MCF 10A (cell line): ENCODE results near the gene ATG2B. TPM values are rescaled to one million over a fixed set of nuclear protein-coding genes. Genes with fewer than 3 reads are reported as not detected.

Experiments used
- BruUV-seq: library from RNA; stranded (reverse); fragments of 400-500 nt; replicated peaks from 2 replicates; lab custom pipeline; 2021; lab: Mats Ljungman, UMichigan
- CTCF ChIA-PET: fragments of 300-600 bp; sonication (Branson Sonifier 250); formaldehyde crosslinking; extraction: SDS; loops from one replicate; lab custom pipeline; 2021; ENCODE audit warnings: antibody characterized with exemption, inconsistent platforms; lab: Yijun Ruan, JAX
- POLR2A ChIA-PET: fragments of 300-600, 350-650 bp; sonication (Branson Sonifier 250); formaldehyde crosslinking; extraction: SDS; loops from one replicate; lab custom pipeline; 2020; ENCODE audit warnings: antibody characterized with exemption, inconsistent platforms; lab: Yijun Ruan, JAX
- DNase-seq: peaks from one replicate; pipeline ENCODE4 v3.0.0-alpha.2; 2018; ENCODE audit not compliant: unreplicated experiment
- H3K27ac Mint-ChIP-seq: one replicate; pipeline ENCODE4 v1.8.0; 2022; ENCODE audit warnings: mild to moderate bottlenecking, low read depth, mixed read lengths; ENCODE audit not compliant: unreplicated experiment
- H3K27me3 Mint-ChIP-seq: one replicate; pipeline ENCODE4 v1.8.0; 2022; ENCODE audit warnings: mixed read lengths; ENCODE audit not compliant: insufficient read depth, unreplicated experiment
- H3K36me3 Mint-ChIP-seq: one replicate; pipeline ENCODE4 v1.8.0; 2022; ENCODE audit warnings: mild to moderate bottlenecking, moderate library complexity, mixed read lengths; ENCODE audit not compliant: insufficient read depth, unreplicated experiment
- H3K4me1 Mint-ChIP-seq: one replicate; pipeline ENCODE4 v1.8.0; 2022; ENCODE audit warnings: mixed read lengths; ENCODE audit not compliant: insufficient read depth, unreplicated experiment
- H3K4me3 Mint-ChIP-seq: one replicate; pipeline ENCODE4 v1.8.0; 2022; ENCODE audit warnings: mild to moderate bottlenecking, moderate library complexity, mixed read lengths; ENCODE audit not compliant: unreplicated experiment
- H3K9me3 Mint-ChIP-seq: one replicate; pipeline ENCODE4 v1.8.0; 2022; ENCODE audit warnings: mixed read lengths; ENCODE audit not compliant: unreplicated experiment
- CTCF ChIP-seq: fragments of 200-600 bp; IDR thresholded peaks from one replicate; pipeline ENCODE4 v1.8.0; 2022; ENCODE audit warnings: antibody characterized with exemption, mild to moderate bottlenecking; ENCODE audit not compliant: unreplicated experiment
- intact Hi-C: fragments of 100-400 bp; cut with micrococcal nuclease; formaldehyde crosslinking; loops from 2 replicates; pipeline ENCODE4 v1.14.1; 2022
- total RNA-seq: library from RNA; stranded (reverse); gene quantifications from 2 replicates; pipeline ENCODE4 v1.2.3, GENCODE V29; 2022

The ATG2B gene
- total RNA-seq, 1 experiment from 2014 or later = 20.5 TPM

GRCh38 chr14:96238676-96239265 lies 124.4 kb downstream of the ATG2B start:
- Mint-ChIP-seq H3K4me3 (no peak overlapping the region), H3K27ac (no peak overlapping the region), H3K27me3 (no peaks in the 10 kb centered on the region), H3K9me3 (no peaks in the 10 kb centered on the region), H3K36me3 (no peaks in the 10 kb centered on the region), H3K4me1 (no peaks in the 10 kb centered on the region)
- POLR2A ChIA-PET = no interaction called here
- intact Hi-C loops = no loop called here
- DNase-seq = no peak
- BruUV-seq = no TSS peak
- CTCF ChIA-PET = interaction anchor here (0.7 to 1.3 kb wide), 3 partner anchors 11 to 141 kb away, joined by 3 to 6 read pairs (median 3); no protein-coding TSS in a partner anchor
- TF ChIP-seq CTCF = no peak

GRCh38 chr14:96237641-96238040 lies 125.5 kb downstream of the ATG2B start:
- Mint-ChIP-seq H3K27me3 (no peaks in the 10 kb centered on the region), H3K27ac (no peak overlapping the region), H3K9me3 (no peaks in the 10 kb centered on the region), H3K4me1 (no peaks in the 10 kb centered on the region), H3K4me3 (no peak overlapping the region), H3K36me3 (no peaks in the 10 kb centered on the region)
- no peak for TF ChIP-seq CTCF
- CTCF ChIA-PET = interaction anchor here (1.3 kb wide), 1 partner anchor 10 kb away, joined by 3 read pairs; no protein-coding TSS in a partner anchor
- POLR2A ChIA-PET = no interaction called here
- BruUV-seq = no TSS peak
- DNase-seq = no peak
- intact Hi-C loops = no loop called here

- CTCF ChIA-PET = interaction anchor here (0.6 to 0.8 kb wide), 2 partner anchors 10 to 188 kb away, joined by 4 to 6 read pairs; no protein-coding TSS in a partner anchor
Measured at GRCh38 chr14:96235426-96235825, 127.7 kb downstream of the ATG2B start.

GRCh38 chr14:96233661-96234060 lies 129.5 kb downstream of the ATG2B start:
- no TSS peak for BruUV-seq
- Mint-ChIP-seq H3K4me1 (no peaks in the 10 kb centered on the region), H3K27me3 (no peaks in the 10 kb centered on the region), H3K36me3 (no peaks in the 10 kb centered on the region), H3K4me3 (no peak overlapping the region), H3K9me3 (no peaks in the 10 kb centered on the region), H3K27ac (no peak overlapping the region)
- DNase-seq = no peak
- intact Hi-C loops = no loop called here
- no peak for TF ChIP-seq CTCF
- ChIA-PET CTCF (no interaction called here), POLR2A (interaction anchor here (1.2 kb wide), 1 partner anchor 8 kb away, joined by 3 read pairs; no protein-coding TSS in a partner anchor)

More at GRCh38 chr14:96235426-96235825, 127.7 kb downstream of the ATG2B start:
- no peaks in the 10 kb centered on the region for H3K4me1 Mint-ChIP-seq
- POLR2A ChIA-PET = interaction anchor here (0.6 kb wide), 1 partner anchor 167 kb away, joined by 3 read pairs; no protein-coding TSS in a partner anchor
- H3K36me3 Mint-ChIP-seq = no peaks in the 10 kb centered on the region
- H3K27ac Mint-ChIP-seq = no peak overlapping the region
- H3K27me3 Mint-ChIP-seq = no peaks in the 10 kb centered on the region
- no peaks in the 10 kb centered on the region for H3K9me3 Mint-ChIP-seq
- DNase-seq = no peak
- intact Hi-C loops = no loop called here
- no peak for TF ChIP-seq CTCF
- H3K4me3 Mint-ChIP-seq = no peak overlapping the region
- BruUV-seq = no TSS peak
